CD4-positive, alpha-beta T cell treated with Interleukin-2 at 100 ng/mL for 4 hours (primary cell): Measurements from ENCODE around the gene CKAP2L.

Experiments
- DNase-seq: peaks from one replicate; pipeline ENCODE4 v3.0.0-alpha.2; 2020; ENCODE audit warnings: low spot score

CKAP2L gene

DNA sequence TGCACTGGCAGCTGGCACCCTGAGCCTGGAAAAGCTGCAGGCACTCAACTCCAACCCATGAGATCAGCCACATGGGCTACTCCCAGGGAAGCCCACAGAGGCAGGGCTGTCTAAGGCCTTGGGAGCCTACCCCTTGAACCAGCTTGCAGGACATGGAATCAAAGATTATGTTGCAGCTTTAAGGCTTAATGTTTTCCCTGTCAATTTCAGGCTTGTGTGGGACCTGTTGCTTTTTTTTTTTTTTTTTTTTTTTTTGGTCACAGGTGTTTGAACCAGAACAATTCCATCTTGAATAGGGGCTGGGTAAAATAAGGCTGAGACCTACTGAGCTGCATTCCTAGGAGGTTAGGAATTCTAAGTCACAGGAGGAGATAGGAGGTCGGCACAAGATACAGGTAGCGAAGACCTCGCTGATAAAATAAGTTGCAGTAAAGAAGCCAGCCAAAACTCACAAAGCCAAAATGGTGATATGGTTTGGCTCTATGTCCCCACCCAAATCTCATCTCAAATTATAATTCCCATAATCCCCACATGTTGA is 27.4 kb upstream of the CKAP2L start:
- DNase-seq = no peak

GRCh38 chr2:112791019-112791418 is 26.6 kb upstream of the CKAP2L start:
- no peak for DNase-seq

DNA sequence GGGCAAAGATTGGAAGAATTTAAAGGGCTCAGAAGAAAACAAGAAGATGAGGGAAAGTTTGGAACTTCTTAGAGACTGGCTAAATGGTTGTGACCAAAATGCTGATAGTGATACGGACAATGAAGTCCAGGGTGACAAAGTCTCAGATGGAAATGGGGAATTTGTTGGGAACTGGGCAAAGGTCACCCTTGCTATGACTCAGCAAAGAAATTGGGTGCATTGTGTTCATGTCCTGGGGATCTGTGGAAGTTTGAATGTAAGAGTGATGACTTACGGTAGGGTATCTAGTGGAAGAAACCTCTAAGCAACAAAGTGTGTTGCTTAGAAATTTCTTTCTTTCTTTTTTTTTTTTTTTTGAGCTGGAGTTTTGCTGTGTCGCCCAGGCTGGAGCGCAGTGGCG is 25.9 kb upstream of the CKAP2L start:
- DNase-seq = no peak

GRCh38 chr2:112789186-112789585 is 24.8 kb upstream of the CKAP2L start:
- DNase-seq = no peak

DNA sequence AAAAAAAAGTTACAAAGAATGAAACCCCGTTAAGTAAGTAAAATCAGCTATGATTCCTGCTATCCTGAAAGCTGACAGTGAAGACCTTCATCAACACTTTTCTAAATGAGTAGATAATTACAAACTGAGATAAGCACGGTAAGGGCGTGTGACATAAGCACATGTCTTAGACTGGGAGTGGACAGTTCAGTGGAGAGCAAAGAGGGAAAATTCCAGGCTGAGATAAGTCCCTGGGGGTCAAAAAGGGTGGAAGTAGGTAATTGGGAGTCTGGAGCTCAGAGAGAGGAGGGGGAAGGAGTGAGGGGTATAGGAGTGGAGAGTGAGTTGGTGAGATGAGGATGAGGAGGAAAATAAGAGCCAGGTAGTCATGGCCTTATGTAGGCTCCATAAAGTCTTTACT is 24.2 kb upstream of the CKAP2L start:
- no peak for DNase-seq

- DNase-seq = no peak
Measured at GRCh38 chr2:112787729-112788393, 23.5 kb upstream of the CKAP2L start.

GRCh38 chr2:112787294-112787693 is 22.9 kb upstream of the CKAP2L start:
- no peak for DNase-seq

- DNase-seq = no peak
Measured at GRCh38 chr2:112784199-112785189, 20.1 kb upstream of the CKAP2L start, which contains the start of gene IL1A. Gene IL1A (minus strand): TSS chr2:112784493. CDS start chr2:112783770, 723 bp downstream.

DNA sequence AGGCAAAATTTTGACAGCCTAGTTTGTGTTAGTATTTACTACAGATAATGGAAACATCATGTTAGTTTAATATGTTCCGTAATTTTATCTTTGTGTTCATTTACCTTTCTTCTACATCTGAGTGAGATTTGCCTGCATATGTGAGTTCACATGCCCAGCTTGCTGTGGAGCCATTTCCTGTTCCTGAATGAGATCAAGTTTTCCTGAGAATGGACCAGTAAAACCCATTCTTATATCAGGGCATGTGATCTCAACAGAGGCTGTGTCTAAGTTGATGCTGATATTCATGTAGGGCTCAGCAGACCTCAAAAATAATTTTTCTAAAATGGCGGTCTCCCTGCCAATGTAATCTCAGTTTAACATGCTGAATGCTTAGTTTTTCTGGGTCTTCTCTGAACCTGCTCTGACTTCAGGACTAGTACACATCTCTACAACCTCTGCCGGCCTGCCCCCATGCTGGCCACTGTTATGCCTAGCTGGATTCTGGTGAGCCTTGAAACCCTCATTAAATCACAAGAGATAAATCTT is 18.8 kb upstream of the CKAP2L start:
- DNase-seq = no peak

DNA sequence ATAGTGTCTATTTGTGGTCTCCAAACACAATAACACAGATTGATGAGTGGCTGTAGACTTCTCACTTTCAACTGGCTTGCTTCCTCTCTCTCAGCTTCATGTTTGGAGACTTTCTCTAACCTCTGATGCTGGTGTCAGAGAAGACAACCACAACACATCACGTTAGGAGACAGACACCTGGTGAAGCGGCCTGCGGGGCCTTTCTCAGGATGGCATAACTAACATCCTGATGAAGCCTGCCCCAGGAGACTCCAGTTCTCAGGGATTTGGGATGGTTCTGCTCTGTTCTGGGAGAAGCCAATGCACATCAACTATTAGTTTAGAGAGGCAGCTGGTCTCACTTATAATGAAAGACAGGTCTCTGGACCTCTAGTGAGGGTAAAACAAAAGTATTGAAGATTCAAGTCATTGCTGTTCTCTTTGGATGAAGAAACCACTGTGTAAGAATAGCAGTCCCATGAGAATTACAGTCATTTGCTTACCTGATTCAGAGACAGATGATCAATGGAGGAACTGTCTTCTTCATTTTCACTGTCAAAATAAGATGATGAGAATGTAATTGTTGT is 17.9 kb upstream of the CKAP2L start:
- no peak for DNase-seq

GRCh38 chr2:112779598-112779997 is 15.2 kb upstream of the CKAP2L start:
- DNase-seq = no peak

- no peak for DNase-seq
Measured at GRCh38 chr2:112777036-112777435, 12.6 kb upstream of the CKAP2L start.

- no peak for DNase-seq
Measured at GRCh38 chr2:112776113-112776512, 11.7 kb upstream of the CKAP2L start.

GRCh38 chr2:112774536-112775285 is 10.3 kb upstream of the CKAP2L start:
- DNase-seq = no peak

DNA sequence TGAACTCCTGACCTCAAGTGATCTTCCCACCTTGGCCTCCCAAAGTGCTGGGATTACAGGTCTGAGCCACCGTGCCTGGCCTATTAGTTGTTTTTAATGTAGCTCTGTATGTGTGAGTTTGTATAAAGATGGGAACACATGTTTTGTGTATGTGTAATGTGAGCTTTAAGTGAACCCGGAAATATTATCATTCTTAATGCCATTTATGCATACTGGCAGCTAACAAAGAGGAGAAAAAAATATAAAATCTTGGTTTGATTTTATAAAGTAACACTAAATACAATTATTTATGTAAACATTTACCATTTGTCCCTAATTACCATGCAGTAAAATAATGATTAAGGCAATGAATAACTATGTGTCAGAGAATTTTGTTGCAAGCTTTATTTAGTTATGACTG is 9.1 kb upstream of the CKAP2L start:
- no peak for DNase-seq

DNA sequence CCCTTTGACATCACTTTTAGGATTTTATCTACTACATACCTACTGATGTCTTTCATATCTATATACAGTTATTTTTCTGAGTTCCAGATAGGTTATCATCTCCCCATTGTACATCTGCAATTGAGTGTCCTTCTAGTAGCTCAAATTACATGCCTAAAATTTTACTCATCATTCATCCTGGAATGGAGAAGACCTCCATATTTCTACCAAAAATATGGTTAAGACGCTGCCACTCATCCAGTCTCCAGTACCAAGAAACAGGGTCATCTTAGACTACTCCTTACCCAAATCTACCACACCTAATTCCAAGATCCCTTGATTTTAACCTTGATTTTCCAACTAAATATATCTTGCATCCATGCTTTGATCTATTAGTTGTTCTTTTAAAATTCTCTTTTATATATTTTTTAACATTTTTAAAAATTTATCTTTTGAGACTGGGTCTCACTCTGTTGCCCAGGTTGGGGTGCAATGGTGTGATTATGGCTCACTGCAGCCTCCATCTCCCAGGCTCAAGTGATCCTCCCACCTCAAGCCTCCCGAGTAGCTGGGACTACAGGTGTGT is 8.6 kb upstream of the CKAP2L start:
- no peak for DNase-seq

DNA sequence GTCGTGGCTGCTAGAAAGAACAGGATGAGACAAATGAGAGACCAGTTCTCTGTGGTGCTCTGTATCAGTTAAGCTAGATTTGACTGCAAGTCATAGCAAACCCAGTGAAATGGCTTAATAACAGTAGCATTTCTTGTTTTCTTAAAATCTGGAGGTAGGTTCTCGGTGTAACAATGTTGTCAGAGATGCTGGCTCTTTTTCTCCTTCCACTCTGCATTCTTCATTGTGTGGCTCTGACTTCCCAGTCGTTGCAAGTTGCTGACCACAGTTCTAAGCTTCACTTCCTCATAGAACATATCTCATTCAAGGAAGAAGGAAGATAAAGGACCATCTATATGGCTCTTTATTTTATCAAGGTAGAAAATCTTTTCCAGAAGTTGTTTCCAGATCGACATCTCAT is 7.9 kb upstream of the CKAP2L start:
- DNase-seq = no peak

DNA sequence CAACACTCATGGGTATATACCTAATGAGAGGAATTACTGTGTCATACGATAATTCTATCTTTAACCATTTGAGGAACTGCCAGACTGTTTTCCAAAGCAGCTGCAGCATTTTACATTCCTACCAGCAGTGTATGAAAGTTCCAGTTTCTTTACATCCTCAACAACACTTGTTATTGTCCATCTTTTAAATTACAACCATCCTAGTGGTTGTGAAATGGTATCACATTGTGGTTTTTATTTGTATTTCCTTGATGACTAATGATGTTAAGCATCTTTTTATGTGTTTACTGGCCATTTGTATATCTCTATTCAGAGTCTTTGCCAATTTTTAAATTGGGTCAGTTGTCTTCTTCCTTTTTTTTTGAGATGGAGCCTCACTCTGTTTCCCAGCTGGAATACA is 4.0 kb upstream of the CKAP2L start:
- no peak for DNase-seq

DNA sequence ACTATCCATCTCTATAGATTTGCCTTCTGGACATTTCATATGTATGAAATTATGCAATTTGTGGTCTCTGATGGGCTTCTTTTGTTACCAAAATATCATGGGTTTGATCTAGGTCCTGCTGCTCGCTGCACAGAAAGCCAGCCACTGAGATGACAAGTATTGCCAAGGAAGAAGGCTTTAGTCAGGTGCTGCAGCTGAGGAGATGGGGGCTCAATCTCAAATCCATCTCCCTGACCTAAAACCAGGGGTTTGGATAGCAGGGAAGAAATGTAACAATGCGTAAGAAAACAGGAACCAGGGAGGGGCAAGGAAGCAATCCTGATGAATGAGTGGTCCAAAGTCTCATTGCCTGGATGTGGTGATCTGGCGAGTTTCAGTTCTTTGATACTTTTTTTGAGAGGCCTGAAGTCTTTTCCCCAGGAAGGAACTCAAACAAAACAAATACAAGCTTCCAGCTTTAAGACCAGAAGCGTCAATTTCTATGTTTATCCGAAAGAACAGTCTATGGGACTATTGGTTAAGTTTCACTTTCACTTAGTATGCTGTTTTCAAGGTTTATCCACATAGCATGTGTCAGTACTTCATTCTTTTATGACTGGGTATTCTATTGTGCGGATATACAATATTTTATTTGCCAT is 3.4 kb upstream of the CKAP2L start:
- peak; percentile 18 for DNase-seq

GRCh38 chr2:112765251-112765650 is 842 bp upstream of the CKAP2L start:
- no peak for DNase-seq

- no peak for DNase-seq
Measured at GRCh38 chr2:112762276-112762675, 2.1 kb downstream of the CKAP2L start.
